DND-41 (cell line): ENCODE results near the gene QPCT.

ENCODE experiments used
- EZH2 ChIP-seq: IDR thresholded peaks from 3 replicates; pipeline ENCODE4 v1.6.1; 2012; ENCODE audit warnings: borderline replicate concordance, low read depth, mild to moderate bottlenecking, moderate library complexity, low read length, inconsistent platforms; ENCODE audit not compliant: severe bottlenecking
- TF ChIP-seq, protein P1 (sequence below): IDR thresholded peaks from 2 replicates; pipeline ENCODE4 v1.5.1; 2012; ENCODE audit warnings: borderline replicate concordance, low read length, moderate library complexity, mild to moderate bottlenecking; ENCODE audit not compliant: poor library complexity, severe bottlenecking; ENCODE audit errors: extremely low read depth

DNA sequence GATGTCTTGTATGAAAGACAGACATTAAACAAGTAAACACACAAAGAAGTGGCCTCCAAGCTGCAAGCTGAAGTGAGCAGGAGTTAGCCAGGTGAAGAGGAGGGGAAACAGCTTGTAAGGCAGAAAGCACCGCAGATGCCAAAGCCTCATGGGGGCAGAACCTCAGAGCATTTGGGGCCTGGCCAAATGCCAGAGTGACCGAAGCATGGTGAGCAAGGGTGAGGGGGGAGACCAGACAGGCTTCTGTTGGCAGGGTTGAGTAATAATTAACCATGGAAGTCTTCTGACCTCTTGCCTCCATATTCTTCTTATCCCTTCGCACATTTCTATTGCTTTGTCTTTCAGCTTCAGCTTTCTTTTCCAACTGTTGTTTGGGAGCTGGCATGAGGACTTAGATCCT is 5.6 kb downstream of the QPCT start:
- TF ChIP-seq, protein P1, sequence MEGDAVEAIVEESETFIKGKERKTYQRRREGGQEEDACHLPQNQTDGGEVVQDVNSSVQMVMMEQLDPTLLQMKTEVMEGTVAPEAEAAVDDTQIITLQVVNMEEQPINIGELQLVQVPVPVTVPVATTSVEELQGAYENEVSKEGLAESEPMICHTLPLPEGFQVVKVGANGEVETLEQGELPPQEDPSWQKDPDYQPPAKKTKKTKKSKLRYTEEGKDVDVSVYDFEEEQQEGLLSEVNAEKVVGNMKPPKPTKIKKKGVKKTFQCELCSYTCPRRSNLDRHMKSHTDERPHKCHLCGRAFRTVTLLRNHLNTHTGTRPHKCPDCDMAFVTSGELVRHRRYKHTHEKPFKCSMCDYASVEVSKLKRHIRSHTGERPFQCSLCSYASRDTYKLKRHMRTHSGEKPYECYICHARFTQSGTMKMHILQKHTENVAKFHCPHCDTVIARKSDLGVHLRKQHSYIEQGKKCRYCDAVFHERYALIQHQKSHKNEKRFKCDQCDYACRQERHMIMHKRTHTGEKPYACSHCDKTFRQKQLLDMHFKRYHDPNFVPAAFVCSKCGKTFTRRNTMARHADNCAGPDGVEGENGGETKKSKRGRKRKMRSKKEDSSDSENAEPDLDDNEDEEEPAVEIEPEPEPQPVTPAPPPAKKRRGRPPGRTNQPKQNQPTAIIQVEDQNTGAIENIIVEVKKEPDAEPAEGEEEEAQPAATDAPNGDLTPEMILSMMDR = no peak
- no peak for TF ChIP-seq EZH2
